Fibroblast of lung (primary cell): ENCODE measurements around the gene RBM23. TPM values are rescaled to one million over a fixed set of nuclear protein-coding genes. Genes with fewer than 3 reads are reported as not detected.
A peak's percentile ranks its signal among the peaks of the same experiment; 100 is the strongest.

Source experiments
- DNase-seq, 2 donors: peaks; one replicate each; pipeline versions ENCODE4 v3.0.0 to v3.0.0-alpha.2; 2010; ENCODE audit warnings: low read depth in 2 of 2
- H2AFZ ChIP-seq: 2 replicates; pipeline ENCODE4 v1.5.1; 2012; ENCODE audit warnings: low read length, control low read depth, inconsistent platforms
- H3K27ac ChIP-seq: 2 replicates; pipeline ENCODE4 v1.5.1; 2011; ENCODE audit warnings: low read length, control low read depth; ENCODE audit not compliant: insufficient read depth
- H3K27me3 ChIP-seq: 2 replicates; pipeline ENCODE4 v1.5.1; 2011; ENCODE audit warnings: mild to moderate bottlenecking, low read length; ENCODE audit not compliant: control insufficient read depth, insufficient read depth
- H3K36me3 ChIP-seq: 2 replicates; pipeline ENCODE4 v1.5.1; 2011; ENCODE audit warnings: low read length; ENCODE audit not compliant: control insufficient read depth, insufficient read depth
- H3K4me1 ChIP-seq: 2 replicates; pipeline ENCODE4 v1.5.1; 2011; ENCODE audit warnings: low read length; ENCODE audit not compliant: control insufficient read depth, insufficient read depth; ENCODE audit errors: extremely low read depth
- H3K4me2 ChIP-seq: 2 replicates; pipeline ENCODE4 v1.5.1; 2011; ENCODE audit warnings: low read length, control low read depth; ENCODE audit not compliant: insufficient read depth; ENCODE audit errors: extremely low read depth
- H3K4me3 ChIP-seq, 4 experiments: fragments of 200-600 bp in 1 of 4; sonication (generic) in 1 of 4; replicated peaks in 1 of 4; 2 replicates each; pipeline ENCODE4 v1.5.1; 2011 to 2016; ENCODE audit warnings: low read length in 4 of 4, low read depth in 3 of 4, mild to moderate bottlenecking in 3 of 4, control low read depth in 2 of 4, inconsistent platforms in 1 of 4, mixed read lengths in 1 of 4; ENCODE audit not compliant: insufficient read depth in 1 of 4; ENCODE audit errors: control extremely low read depth in 1 of 4
- H3K79me2 ChIP-seq: 2 replicates; pipeline ENCODE4 v1.5.1; 2012; ENCODE audit warnings: mild to moderate bottlenecking, low read length, inconsistent platforms; ENCODE audit not compliant: control insufficient read depth, insufficient read depth
- H3K9ac ChIP-seq: 2 replicates; pipeline ENCODE4 v1.5.1; 2011; ENCODE audit warnings: mild to moderate bottlenecking, low read length, control low read depth; ENCODE audit not compliant: insufficient read depth
- H3K9me3 ChIP-seq: 2 replicates; pipeline ENCODE4 v1.5.1; 2012; ENCODE audit warnings: low read depth, low read length; ENCODE audit not compliant: control insufficient read depth, insufficient read depth
- H4K20me1 ChIP-seq: 2 replicates; pipeline ENCODE4 v1.5.1; 2011; ENCODE audit warnings: low read length; ENCODE audit not compliant: control insufficient read depth, insufficient read depth; ENCODE audit errors: extremely low read depth
- CTCF ChIP-seq, 2 donors: IDR thresholded peaks in 1 of 2; conservative IDR thresholded peaks in 1 of 2; 1 replicate in 1 of 2; 2 replicates in 1 of 2; pipeline ENCODE4 v1.5.1; 2011 to 2012; ENCODE audit warnings: low read length in 2 of 2, control low read depth in 1 of 2, inconsistent platforms in 1 of 2, low read depth in 1 of 2, mild to moderate bottlenecking in 1 of 2
- EZH2 ChIP-seq: IDR thresholded peaks from 2 replicates; pipeline ENCODE4 v1.5.1; 2012; ENCODE audit warnings: low read length, control low read depth, mild to moderate bottlenecking; ENCODE audit errors: missing control alignments
- polyA plus RNA-seq, 2 donors: library from polyadenylated mRNA; depleted of rRNA in 1 of 2; stranded (reverse) in 1 of 2; unstranded in 1 of 2; fragments of >200 nt; gene quantifications; 2 replicates each; pipeline ENCODE4 v1.2.1, GENCODE V29; 2011 to 2012; ENCODE audit warnings: missing spikeins in 1 of 2
- total RNA-seq: library from RNA; depleted of rRNA; stranded (reverse); fragments of >200 nt; gene quantifications from 2 replicates; pipeline ENCODE4 v1.2.1, GENCODE V29; 2014

Gene RBM23
- total and polyA plus RNA-seq, 2 donors (not counting 1 experiment from before 2014, with no cell fraction given) = 51.0 to 85.3 TPM

GRCh38 chr14:22844221-22845102, 74.5 kb downstream of the RBM23 start:
- Histone ChIP-seq H3K27me3 (no peaks in the 10 kb centered on the region), H3K4me1 (peaks cover 49% of the 10 kb centered on the region), H3K36me3 (peaks cover 61% of the 10 kb centered on the region), H3K9me3 (no peaks in the 10 kb centered on the region), H3K9ac (no peak overlapping the region), H2AFZ (no peak overlapping the region), H4K20me1 (no peaks in the 10 kb centered on the region), H3K27ac (peak overlapping the region; percentile 97), H3K79me2 (peaks cover 66% of the 10 kb centered on the region), H3K4me2 (no peak overlapping the region), H3K4me3 (no peak overlapping the region)
- no peak for DNase-seq
- TF ChIP-seq EZH2 = no peak
- no peak for TF ChIP-seq CTCF (conservative IDR thresholded peaks at IDR 0.05 in 1 of 2, IDR thresholded peaks at IDR 0.05 in 1 of 2; ENCODE audit: low read depth in 1 of 2, low read length in 2 of 2)

Other genes starting within 250 kb of the RBM23 start
- 66.5 and 67.2 TPM in 2 replicates for gene OXA1L, start 152.5 kb downstream of the RBM23 start, total RNA-seq
- gene OXA1L, start 152.5 kb downstream of the RBM23 start, polyA plus RNA-seq = 141 and 159 TPM in 2 replicates
- 5.1 and 6.3 TPM in 2 replicates for gene SLC7A7, start 103.7 kb downstream of the RBM23 start, total RNA-seq
- 7.1 and 9.5 TPM in 2 replicates for gene SLC7A7, start 103.7 kb downstream of the RBM23 start, polyA plus RNA-seq
- 40.8 and 50.5 TPM in 2 replicates for gene MRPL52, start 89.3 kb downstream of the RBM23 start, total RNA-seq
- gene MRPL52, start 89.3 kb downstream of the RBM23 start, polyA plus RNA-seq = 38.0 and 44.1 TPM in 2 replicates
- 346 and 375 TPM in 2 replicates for gene MMP14, start 82.6 kb downstream of the RBM23 start, total RNA-seq
- 393 and 397 TPM in 2 replicates for gene MMP14, start 82.6 kb downstream of the RBM23 start, polyA plus RNA-seq
- 71.9 and 95.5 TPM in 2 replicates for gene LRP10, start 47.4 kb downstream of the RBM23 start, total RNA-seq
- gene LRP10, start 47.4 kb downstream of the RBM23 start, polyA plus RNA-seq = 100 and 130 TPM in 2 replicates
- gene REM2, start 35.9 kb downstream of the RBM23 start, total RNA-seq = 0.17 and 0.26 TPM in 2 replicates
- 0.02 and 0.06 TPM in 2 replicates for gene REM2, start 35.9 kb downstream of the RBM23 start, polyA plus RNA-seq
- 50.3 and 54.8 TPM in 2 replicates for gene PRMT5, start 10.2 kb upstream of the RBM23 start, total RNA-seq
- gene PRMT5, start 10.2 kb upstream of the RBM23 start, polyA plus RNA-seq = 91.7 and 136 TPM in 2 replicates
- 47.9 and 53.9 TPM in 2 replicates for gene HAUS4, start 37.9 kb upstream of the RBM23 start, total RNA-seq
- 21.9 and 25.8 TPM in 2 replicates for gene HAUS4, start 37.9 kb upstream of the RBM23 start, polyA plus RNA-seq
- 57.0 and 84.9 TPM in 2 replicates for gene AJUBA, start 63.4 kb upstream of the RBM23 start, total RNA-seq
- gene AJUBA, start 63.4 kb upstream of the RBM23 start, polyA plus RNA-seq = 26.1 and 41.3 TPM in 2 replicates
- gene C14orf93, start 91.0 kb upstream of the RBM23 start, total RNA-seq = 10.5 and 13.0 TPM in 2 replicates
- gene C14orf93, start 91.0 kb upstream of the RBM23 start, polyA plus RNA-seq = 4.8 and 5.4 TPM in 2 replicates
- 166 and 204 TPM in 2 replicates for gene PSMB5, start 115.8 kb upstream of the RBM23 start, total RNA-seq
- gene PSMB5, start 115.8 kb upstream of the RBM23 start, polyA plus RNA-seq = 237 and 276 TPM in 2 replicates
- gene PSMB11, start 123.1 kb upstream of the RBM23 start, total RNA-seq = under 0.01 TPM in 1 of 2 replicates, not detected in the other
- not detected in 2 replicates for gene PSMB11, start 123.1 kb upstream of the RBM23 start, polyA plus RNA-seq
- gene CDH24, start 138.4 kb upstream of the RBM23 start, total RNA-seq = 5.6 and 6.2 TPM in 2 replicates
- gene CDH24, start 138.4 kb upstream of the RBM23 start, polyA plus RNA-seq = 5.0 and 6.5 TPM in 2 replicates
- gene ACIN1, start 176.0 kb upstream of the RBM23 start, total RNA-seq = 58.3 and 75.1 TPM in 2 replicates
- gene ACIN1, start 176.0 kb upstream of the RBM23 start, polyA plus RNA-seq = 94.0 and 101 TPM in 2 replicates
- 55.0 and 60.4 TPM in 2 replicates for gene C14orf119, start 176.4 kb upstream of the RBM23 start, total RNA-seq
- gene C14orf119, start 176.4 kb upstream of the RBM23 start, polyA plus RNA-seq = 96.5 and 115 TPM in 2 replicates
- 0.17 and 1.0 TPM in 2 replicates for gene CIROP, start 185.8 kb upstream of the RBM23 start, total RNA-seq
- 0.09 and 0.61 TPM in 2 replicates for gene CIROP, start 185.8 kb upstream of the RBM23 start, polyA plus RNA-seq
- not detected in 2 replicates for gene CEBPE, start 200.1 kb upstream of the RBM23 start, total RNA-seq
- gene CEBPE, start 200.1 kb upstream of the RBM23 start, polyA plus RNA-seq = not detected in 2 replicates